ENCODE data around the gene LKAAEAR1.

LKAAEAR1 gene

GRCh38 chr20:64036346-64037198, 47.6 kb downstream of the LKAAEAR1 start:
- DNase-seq (ENCODE audit: low read depth): no peak

- DNase-seq (ENCODE audit: low read depth): no peak
Measured at GRCh38 chr20:64035933-64036345, 48.3 kb downstream of the LKAAEAR1 start, which contains the start of gene C20orf204. Gene C20orf204, plus strand, starts transcription at chr20:64036182. Its CDS starts 142 bp downstream, at chr20:64036324.

- DNase-seq (ENCODE audit: low read depth): no peak
Measured at GRCh38 chr20:64035066-64035932, 48.9 kb downstream of the LKAAEAR1 start.

GRCh38 chr20:64033981-64034493, 50.2 kb downstream of the LKAAEAR1 start:
- DNase-seq (ENCODE audit: low read depth): no peak

Measured in stimulated activated CD8-positive, alpha-beta memory T cell treated with anti-CD3 and anti-CD28 coated beads, Interleukin-15, amount 100 ng/mL, for 1 hour (primary cell).